ENCODE results near the gene HLA-DQA1. TPM values are rescaled to one million over a fixed set of nuclear protein-coding genes. Genes with fewer than 3 reads are reported as not detected.

The HLA-DQA1 gene
- total RNA-seq, 1 donor from 2014 or later: 5.4 TPM

GRCh38 chr6:32664827-32665362 is 27.7 kb downstream of the HLA-DQA1 start:
- intact Hi-C loops (cut with micrococcal nuclease): no loop called here
- TF ChIP-seq CTCF (IDR thresholded peaks at IDR 0.05; ENCODE audit: borderline replicate concordance): no peak
- H3K4me3 ChIP-seq: peak overlapping the region; percentile 32
- H3K4me1 ChIP-seq: no peaks in the 10 kb centered on the region
- H3K27ac ChIP-seq (replicated peaks): peak overlapping the region; percentile 33
- H3K36me3 ChIP-seq: no peaks in the 10 kb centered on the region
- peak; percentile 30 for DNase-seq
- H3K27me3 ChIP-seq (ENCODE audit: low read depth): no peaks in the 10 kb centered on the region
- no peaks in the 10 kb centered on the region for H3K9me3 ChIP-seq (replicated peaks)

DNA sequence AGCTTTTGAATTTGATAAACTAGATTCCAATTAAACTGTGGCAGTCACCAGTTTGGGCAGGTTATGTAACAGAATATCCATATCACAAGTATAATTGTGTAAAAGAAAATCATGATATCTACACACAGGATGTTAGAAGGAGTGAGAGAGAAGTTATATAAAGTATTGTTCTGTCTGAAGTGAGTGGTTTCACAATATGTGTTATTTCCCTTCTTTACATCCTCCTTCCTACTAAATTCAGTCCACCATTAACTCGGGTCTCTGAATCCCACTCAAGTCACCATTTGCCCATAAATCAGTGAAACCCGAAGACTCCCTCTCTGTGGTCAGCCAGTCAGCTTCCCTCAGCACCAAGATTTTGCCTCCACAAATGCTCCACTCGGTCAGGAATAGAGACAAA is 28.5 kb downstream of the HLA-DQA1 start:
- no peaks in the 10 kb centered on the region for H3K4me1 ChIP-seq
- no peaks in the 10 kb centered on the region for H3K9me3 ChIP-seq (replicated peaks)
- H3K36me3 ChIP-seq: no peaks in the 10 kb centered on the region
- no peak for DNase-seq
- no peaks in the 10 kb centered on the region for H3K27me3 ChIP-seq (ENCODE audit: low read depth)
- intact Hi-C loops (cut with micrococcal nuclease): no loop called here
- no peak overlapping the region for H3K4me3 ChIP-seq
- H3K27ac ChIP-seq (replicated peaks): no peak overlapping the region
- TF ChIP-seq CTCF (IDR thresholded peaks at IDR 0.05; ENCODE audit: borderline replicate concordance): no peak

DNA sequence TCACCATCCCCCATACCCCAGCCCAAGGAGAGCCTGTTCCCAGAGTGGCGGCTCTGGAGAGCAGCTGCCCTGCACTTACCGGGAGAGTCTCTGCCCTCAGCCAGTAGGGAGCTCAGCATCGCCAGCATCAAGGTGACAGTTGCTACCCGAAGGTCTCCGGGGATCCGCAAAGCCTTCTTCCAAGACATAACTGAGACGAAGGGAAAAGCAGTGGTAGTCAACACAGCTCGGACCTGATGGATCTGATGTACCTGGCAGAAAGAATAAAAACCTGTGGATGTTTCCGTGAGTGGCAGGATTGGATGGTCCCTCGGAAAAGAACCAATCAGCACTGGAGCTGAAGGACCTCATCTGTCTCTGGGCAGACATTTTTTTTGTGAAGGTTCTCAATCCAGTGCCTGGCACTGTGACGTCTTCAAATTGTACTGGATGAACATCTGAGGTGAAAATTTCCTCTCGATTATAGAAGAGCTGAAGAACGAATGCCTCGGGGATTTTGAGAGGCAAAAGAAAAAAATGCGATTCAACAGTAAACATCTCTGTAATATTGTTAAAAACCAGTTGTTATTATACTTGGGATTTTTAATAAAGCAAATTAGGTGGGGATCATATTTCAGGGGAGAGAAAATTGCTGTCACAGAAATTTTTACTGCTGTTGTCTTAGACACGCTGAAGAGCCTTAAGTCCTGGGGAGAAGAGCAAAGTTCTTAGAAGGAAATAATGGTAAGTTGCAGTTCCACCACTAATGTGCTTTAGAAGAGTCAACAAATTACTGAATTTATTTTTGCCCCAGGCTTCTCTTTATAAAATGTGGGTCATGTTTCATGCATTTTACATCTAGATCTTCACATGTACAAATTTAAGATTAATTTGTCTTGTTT is 29.5 kb downstream of the HLA-DQA1 start, which contains the start of gene HLA-DQB1:
HLA-DQB1 (minus strand) TSS at position 238 of the 881 bp plus-strand sequence; CDS start at position 188, 50 bp downstream.
- TF ChIP-seq CTCF (IDR thresholded peaks at IDR 0.05; ENCODE audit: borderline replicate concordance): no peak
- no peak within 1 kb of the TSS for H3K4me3 ChIP-seq
- no peaks in the 10 kb centered on the region for H3K36me3 ChIP-seq
- no peak for DNase-seq
- intact Hi-C loops (cut with micrococcal nuclease): no loop called here
- no peaks in the 10 kb centered on the region for H3K9me3 ChIP-seq (replicated peaks)
- H3K4me1 ChIP-seq: no peaks in the 10 kb centered on the region
- H3K27ac ChIP-seq (replicated peaks): no peak within 1 kb of the TSS
- no peaks in the 10 kb centered on the region for H3K27me3 ChIP-seq (ENCODE audit: low read depth)

DNA sequence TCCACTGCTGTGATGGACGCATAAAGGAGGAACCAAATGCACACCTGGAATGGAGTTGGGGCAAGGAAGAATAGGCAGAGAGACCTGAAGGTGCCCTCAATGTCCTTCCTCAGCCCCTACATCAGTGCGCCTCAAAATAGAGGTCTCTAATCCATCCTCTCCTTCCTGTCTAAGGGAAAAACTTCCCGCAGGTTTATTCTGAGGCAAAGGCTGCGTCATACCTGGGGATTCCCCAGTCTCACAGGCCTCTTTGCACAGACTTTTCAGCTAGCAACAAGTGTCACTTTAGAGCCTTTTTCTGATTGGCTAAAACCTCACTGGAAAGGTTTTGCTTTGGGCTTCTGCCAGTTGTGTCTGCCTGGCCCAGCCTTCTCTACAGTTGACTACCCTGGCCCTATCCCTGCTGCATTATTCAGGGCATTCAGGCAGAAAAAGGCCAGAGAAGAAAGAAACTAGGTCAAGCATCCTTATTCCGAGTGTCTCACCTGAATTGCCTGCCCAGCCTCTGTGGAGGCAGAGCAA is 31.1 kb downstream of the HLA-DQA1 start:
- Histone ChIP-seq H3K9me3 (replicated peaks) (no peaks in the 10 kb centered on the region), H3K27ac (replicated peaks) (no peak overlapping the region), H3K4me3 (no peak overlapping the region), H3K4me1 (no peaks in the 10 kb centered on the region), H3K27me3 (ENCODE audit: low read depth) (no peaks in the 10 kb centered on the region), H3K36me3 (no peaks in the 10 kb centered on the region)
- no peak for TF ChIP-seq CTCF (IDR thresholded peaks at IDR 0.05; ENCODE audit: borderline replicate concordance)
- intact Hi-C loops (cut with micrococcal nuclease): no loop called here
- no peak for DNase-seq

DNA sequence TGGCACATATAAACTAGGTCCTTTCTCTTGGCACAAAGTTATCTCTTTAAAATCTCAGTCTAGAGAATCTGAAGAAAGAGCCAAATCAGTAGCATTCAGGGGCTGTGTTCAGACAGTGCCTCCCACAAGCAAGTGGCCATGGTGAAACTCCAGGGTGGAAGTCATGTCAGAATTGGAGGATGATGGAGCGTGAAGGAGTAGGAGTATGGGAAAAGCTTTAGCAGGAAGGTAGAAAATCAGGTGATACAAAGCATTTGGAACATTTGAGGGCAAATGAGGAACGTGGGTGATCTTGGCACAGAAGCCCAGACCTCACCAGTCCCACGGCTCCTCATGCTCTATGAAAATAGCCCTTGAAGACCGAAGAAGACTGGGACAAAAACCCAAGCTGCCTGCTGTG is 32.0 kb downstream of the HLA-DQA1 start:
- no peak for TF ChIP-seq CTCF (IDR thresholded peaks at IDR 0.05; ENCODE audit: borderline replicate concordance)
- H3K27me3 ChIP-seq (ENCODE audit: low read depth): no peaks in the 10 kb centered on the region
- H3K27ac ChIP-seq (replicated peaks): no peak overlapping the region
- no peaks in the 10 kb centered on the region for H3K36me3 ChIP-seq
- intact Hi-C loops (cut with micrococcal nuclease): no loop called here
- H3K9me3 ChIP-seq (replicated peaks): no peaks in the 10 kb centered on the region
- no peaks in the 10 kb centered on the region for H3K4me1 ChIP-seq
- DNase-seq: no peak
- no peak overlapping the region for H3K4me3 ChIP-seq
